HG03045 (cell line): ENCODE data around the gene CHCHD2.
A peak's percentile ranks its signal among the peaks of the same experiment; 100 is the strongest.
"Not testable (repeated sequence)": the region's sequence is repeated elsewhere in the genome, so short reads cannot be mapped to it uniquely, and the experiment has no call there.

Experiments
- ATAC-seq: cut with Tn5 transposase; IDR thresholded peaks from one replicate; pipeline ENCODE4 v1.9.1; 2021; ENCODE audit warnings: mild to moderate bottlenecking, moderate library complexity; ENCODE audit not compliant: unreplicated experiment

Gene CHCHD2

GRCh38 chr7:56083150-56083785 lies 23.0 kb downstream of the CHCHD2 start:
- ATAC-seq, result no peak

DNA sequence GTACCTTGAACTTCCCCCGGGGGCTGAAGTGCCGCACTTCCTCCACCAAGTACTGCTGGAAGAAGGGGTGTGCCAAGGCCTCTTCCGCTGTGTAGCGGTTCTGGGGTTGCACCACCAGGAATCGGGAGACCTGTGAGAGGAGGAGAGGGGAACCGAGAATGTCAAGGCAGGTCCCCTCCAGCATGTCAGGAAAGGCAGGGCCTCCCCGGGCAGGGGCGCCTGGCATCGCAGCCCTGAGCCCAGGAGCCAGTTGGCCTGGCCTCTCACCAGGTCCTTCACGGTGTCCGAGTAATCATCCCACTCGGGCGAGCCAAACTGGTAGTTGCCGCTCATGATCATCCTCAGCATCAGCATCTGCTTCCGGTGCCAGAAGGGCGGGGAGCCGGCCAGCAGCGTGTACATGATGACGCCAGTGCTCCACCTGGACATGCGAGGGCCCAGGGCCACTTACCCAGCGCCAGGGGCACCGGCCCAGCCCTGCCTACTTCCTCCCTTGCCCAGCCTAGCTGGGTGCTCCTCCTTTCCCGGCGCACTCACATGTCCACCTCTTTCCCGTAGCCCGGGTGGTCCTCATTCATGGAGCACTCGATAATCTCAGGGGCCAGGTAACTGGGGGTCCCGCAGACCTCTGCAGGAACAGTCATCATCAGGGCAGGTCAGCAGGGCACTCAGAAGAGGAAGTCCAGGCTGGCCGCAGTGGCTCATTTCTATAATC lies 24.5 kb downstream of the CHCHD2 start:
- ATAC-seq, result no peak

DNA sequence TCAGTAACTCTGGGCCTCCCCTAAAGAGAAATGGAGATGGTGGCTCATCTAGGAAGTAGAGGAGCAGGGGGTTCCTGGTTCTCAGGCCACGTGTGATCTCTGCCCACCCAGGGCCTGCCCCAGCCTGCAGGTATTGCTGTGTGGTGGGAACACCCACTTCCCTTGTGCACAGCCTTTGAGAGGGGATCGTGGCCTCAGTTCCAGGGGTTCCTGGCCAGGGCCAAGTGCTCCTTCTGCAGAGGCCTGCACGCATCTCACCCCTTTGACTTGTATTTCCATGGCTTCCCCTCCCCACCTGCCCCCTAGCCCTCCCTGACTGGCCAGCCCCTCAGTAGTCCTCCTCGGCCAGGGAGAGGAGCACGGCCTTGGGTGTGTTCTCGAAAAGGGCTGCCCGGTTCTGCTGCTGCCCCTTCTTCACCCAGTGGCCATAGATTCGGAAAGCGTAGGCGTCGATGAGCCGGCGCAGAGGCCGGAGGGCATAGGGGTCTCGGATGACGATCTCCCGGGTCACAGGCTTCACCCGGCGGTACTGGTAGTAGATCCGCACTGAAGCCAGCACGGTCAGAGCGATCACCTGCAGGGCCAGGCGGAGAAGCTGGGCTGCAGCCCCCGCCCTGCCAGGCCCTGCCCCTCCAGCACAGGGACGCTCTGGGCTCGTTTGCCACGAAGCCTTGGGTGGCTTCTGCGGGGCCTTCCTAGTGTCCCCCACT lies 25.4 kb downstream of the CHCHD2 start:
- not testable (repeated sequence) for ATAC-seq

DNA sequence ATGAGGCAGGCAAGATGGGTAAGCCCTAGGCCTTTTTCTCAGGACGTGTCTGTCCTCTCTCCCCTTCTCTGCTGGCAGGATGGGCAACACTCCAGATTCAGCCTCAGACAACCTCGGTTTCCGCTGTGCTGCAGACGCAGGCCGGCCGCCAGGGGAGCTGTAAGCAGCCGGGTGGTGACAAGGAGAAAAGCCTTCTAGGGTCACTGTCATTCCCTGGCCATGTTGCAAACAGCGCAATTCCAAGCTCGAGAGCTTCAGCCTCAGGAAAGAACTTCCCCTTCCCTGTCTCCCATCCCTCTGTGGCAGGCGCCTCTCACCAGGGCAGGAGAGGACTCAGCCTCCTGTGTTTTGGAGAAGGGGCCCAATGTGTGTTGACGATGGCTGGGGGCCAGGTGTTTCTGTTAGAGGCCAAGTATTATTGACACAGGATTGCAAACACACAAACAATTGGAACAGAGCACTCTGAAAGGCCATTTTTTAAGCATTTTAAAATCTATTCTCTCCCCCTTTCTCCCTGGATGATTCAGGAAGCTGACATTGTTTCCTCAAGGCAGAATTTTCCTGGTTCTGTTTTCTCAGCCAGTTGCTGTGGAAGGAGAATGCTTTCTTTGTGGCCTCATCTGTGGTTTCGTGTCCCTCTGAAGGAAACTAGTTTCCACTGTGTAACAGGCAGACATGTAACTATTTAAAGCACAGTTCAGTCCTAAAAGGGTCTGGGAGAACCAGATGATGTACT lies 26.7 kb downstream of the CHCHD2 start:
- no peak for ATAC-seq

DNA sequence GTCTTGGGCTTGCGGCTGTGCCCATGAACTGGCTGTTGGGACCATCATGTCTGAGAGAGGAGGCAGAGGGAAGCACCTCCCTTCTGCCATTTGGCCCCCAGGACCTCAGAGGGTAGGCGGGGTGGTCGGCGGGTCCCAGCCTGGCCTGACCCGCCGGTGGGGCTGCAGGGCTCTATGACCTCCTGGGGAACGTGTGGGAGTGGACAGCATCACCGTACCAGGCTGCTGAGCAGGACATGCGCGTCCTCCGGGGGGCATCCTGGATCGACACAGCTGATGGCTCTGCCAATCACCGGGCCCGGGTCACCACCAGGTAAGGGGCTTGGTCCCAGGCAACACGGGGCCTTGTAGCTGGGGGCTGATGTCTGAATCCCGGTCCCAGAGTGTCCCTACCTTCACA lies 28.1 kb downstream of the CHCHD2 start:
- ATAC-seq, result no peak

- ATAC-seq, result no peak
Measured at GRCh38 chr7:56077681-56078080, 28.6 kb downstream of the CHCHD2 start.

DNA sequence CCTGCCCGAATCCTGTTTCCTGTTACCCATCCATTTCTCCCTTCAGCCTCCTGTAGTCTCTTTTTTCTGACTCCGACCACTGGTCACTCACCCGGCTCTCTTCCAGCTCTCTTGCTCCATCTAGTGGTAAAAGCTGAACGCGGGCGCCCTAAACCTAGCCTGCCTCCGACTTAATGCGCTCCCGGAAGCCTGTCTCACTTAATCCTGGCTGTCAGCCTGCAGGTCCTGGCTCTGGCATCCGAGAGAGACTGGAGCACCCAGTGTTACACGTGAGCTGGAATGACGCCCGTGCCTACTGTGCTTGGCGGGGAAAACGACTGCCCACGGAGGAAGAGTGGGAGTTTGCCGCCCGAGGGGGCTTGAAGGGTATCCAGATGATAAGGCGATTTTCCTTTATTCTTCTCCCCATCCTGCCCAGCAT lies 31.9 kb downstream of the CHCHD2 start:
- ATAC-seq, result peak; percentile 78

DNA sequence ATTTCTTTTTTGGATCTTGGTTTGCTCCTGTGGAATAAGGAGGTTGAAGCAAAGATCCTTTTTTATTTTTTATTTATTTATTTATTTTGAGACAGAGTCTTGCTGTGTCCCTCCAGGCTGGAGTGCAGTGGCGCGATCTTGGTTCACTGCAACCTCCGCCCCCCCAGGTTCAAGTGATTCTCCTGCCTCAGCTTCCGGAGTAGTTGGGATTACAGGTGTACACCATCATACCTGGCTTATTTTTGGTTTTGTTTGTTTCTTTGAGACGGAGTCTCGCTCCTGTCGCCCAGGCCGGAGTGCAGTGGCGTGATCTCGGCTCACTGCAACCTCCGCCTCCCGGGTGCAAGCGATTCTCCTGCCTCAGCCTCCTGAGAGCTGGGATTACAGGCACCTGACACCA lies 39.9 kb downstream of the CHCHD2 start:
- ATAC-seq, result not testable (repeated sequence)

DNA sequence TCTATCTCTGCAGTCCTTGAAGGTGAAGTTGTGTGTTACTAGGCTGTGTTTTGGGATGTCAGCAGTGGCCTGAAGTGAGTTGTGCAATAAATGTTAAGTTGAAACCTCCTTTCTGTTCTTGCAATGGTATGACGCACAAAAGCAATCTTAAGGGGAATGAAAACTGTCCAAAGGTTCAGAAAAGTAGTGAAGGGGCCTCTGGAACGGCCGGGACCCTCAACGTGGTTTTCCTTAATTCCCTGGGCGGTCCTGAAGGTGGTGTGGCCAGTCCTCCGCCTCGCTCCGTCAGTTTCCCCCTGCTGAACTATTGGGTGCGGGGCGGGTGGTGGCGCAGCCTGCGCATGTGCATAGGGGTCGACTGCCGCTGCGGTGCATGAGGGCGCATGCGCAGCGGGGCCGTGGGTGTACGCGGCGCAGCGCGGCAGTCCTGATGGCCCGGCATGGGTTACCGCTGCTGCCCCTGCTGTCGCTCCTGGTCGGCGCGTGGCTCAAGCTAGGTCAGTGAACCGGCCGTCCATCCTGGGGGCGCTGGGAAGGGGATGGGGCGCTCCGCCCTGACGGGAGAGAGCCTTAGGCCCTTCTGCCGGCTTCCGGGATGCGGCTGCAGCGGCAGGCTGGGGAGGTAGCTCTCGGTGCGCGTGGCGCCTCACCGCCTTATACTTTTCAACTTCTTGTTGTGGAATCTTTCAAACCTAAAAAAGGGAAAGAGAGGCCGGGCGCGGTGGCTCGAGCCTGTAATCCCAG lies 42.2 kb downstream of the CHCHD2 start, which contains the start of gene SUMF2:
Gene SUMF2, plus strand, starts transcription at position 405 of the 744 bp plus-strand sequence. Its CDS starts 26 bp downstream, at position 431.
- peak; percentile 90 for ATAC-seq

DNA sequence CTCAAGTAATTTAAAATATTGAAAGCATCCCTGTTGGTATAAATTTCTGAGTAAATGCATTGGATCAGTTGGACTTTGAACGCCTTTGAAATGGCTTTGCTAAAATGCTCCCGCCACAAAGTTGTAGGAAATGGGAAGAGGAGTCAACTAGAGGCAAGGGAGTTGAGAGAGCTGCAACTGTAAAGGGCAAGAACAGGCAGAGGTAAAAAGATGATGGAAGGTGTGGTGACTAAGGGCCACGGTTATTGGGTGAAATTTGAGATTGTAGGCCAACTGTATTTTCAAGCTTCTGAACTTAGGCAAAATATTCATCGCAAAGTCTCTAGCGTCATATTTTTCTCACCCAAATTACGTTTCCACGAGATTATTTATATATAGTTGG lies 42.8 kb downstream of the CHCHD2 start:
- no peak for ATAC-seq

DNA sequence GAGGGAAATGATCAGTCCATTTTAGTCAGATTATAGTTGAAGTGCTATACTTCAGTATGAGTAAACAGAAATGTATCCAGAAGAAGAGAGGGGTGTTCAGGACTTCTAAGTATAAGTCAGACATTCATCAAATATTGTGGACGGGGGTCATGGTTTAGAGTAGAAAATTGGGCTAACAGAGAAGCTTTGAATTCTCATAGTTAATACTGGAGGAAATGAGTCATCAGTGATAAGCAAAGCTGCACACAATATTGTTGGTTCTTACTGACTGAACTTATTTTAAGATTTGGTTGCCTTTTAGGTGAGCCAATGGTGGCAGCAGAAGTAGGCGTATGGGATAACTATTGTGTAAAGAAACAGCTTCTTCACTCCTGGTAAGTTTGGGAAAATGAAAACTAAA lies 43.9 kb downstream of the CHCHD2 start:
- ATAC-seq, result no peak

GRCh38 chr7:56053993-56054392 lies 52.3 kb downstream of the CHCHD2 start:
- ATAC-seq, result no peak

GRCh38 chr7:56053379-56053778 lies 52.9 kb downstream of the CHCHD2 start:
- ATAC-seq, result no peak
